Ovary (tissue), 3 donors: ENCODE results near the gene CD81.

Experiments used
- CTCF ChIP-seq, 3 donors: fragments of 450-650 bp in 2 of 3; fragments of 200-600 bp in 1 of 3; IDR thresholded peaks; one replicate each; pipeline versions ENCODE4 v1.5.1 to v1.8.0; 2016 to 2022; ENCODE audit warnings: antibody characterized with exemption in 3 of 3, mild to moderate bottlenecking in 1 of 3
- POLR2A ChIP-seq: fragments of 450-650 bp; IDR thresholded peaks from one replicate; pipeline ENCODE4 v1.6.1; 2017; ENCODE audit warnings: antibody characterized with exemption, mild to moderate bottlenecking, moderate library complexity
- donor health status: DM: no; HTN: no; CAD: no.

GRCh38 chr11:2410616-2411015 lies 33.5 kb downstream of the CD81 start:
- TF ChIP-seq POLR2A, result no peak
- no peak for TF ChIP-seq CTCF (IDR thresholded peaks at IDR 0.05)
